Measurements from ENCODE around the gene ABCC2.

GRCh38 chr10:99874341-99875085 lies 92.1 kb downstream of the ABCC2 start:
- TF ChIP-seq POLR2AphosphoS5 (IDR thresholded peaks at IDR 0.05; ENCODE audit: low read depth, low read length) (no peak; the same call in 1 of the 2 replicates), CTCF (IDR thresholded peaks at IDR 0.05) (no peak)
